Measurements from ENCODE around the gene MGMT.

MGMT gene

GRCh38 chr10:129766611-129767550 lies 299.8 kb downstream of the MGMT start:
- no peak for DNase-seq

DNA sequence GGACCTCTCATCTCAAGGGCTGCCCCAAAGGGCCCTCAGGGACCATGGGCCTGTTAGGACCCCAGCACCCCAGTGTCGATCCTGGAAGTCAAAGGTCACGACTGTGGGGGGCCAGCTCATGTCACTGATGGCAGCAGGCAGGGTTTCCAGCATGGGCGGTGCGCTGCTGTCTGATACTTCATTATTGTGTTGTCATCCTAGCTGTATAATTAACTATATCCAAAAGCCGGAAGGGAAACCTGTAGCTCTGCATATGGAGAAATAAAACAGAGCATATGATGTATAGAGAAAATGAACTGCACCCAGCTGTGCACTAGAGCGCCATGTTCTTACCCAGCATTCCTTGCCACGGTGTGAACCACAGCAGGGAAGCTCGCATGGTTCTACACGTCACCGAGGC lies 300.7 kb downstream of the MGMT start:
- DNase-seq = no peak

DNA sequence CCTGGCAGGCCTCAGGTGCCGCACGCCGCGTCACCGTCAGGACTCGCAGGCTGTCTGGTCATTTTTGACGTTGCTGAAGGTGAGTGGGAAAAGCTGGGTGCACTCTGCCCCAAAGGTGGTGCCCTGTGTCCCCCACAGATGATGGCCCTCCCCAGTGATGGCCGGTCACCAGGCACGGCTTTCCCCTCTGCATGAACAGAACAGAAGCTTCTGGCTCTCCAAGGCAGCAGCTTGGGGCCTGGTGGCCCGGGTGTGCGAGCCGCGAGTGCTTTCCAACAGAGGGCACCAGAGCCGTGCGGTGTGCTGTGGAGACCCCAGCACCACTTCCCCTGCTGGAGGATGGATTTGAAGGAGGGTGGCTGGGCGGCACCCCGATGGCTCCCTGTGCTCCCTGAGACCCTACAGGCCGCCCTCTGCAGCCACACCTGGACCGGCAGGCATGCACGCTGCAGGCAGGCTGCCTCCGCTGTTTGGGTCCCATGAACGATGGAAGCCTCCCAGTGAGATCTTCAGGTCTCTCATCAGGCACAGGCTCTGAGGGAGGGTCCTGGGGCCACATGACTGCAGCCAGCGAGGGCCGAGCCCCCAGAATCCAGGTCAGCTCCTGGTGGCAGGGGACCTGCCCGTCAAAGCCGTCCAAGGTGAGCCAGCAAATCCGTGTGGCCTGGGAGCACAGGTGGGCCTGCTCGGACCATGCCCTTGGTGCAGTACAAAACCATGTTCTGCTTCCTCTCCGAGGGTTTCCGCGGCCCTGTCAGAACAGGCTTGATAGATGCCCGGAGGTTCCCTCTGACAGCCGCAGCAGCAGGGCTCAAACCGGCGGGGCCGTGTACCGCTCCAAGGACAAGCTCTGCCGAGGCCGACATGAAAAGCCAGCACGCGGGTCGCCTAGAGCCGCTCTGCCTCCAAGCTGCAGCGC lies 301.7 kb downstream of the MGMT start:
- no peak for DNase-seq

- no peak for DNase-seq
Observed at GRCh38 chr10:129769381-129770116, 302.5 kb downstream of the MGMT start.

DNA sequence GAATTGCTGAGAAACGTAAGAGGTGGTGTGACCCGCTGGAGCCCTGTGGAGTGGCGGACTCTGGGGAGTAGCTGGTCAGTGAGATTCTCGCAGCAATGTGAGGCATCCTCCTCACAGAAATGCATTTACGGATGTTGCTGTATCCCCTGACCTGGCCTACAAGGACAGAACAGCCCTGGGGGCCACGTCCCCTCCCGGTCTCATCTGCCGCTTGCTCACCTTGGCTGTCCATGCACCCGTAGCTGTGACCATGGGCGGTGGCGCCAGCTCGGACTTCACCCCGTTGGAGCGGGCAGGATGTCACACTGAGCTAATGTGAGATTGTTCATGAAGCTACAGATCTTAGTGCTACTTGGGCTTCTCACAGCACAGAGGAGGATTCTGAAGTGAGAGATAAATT lies 303.2 kb downstream of the MGMT start:
- no peak for DNase-seq

GRCh38 chr10:129771024-129771423 lies 304.0 kb downstream of the MGMT start:
- DNase-seq = no peak

- DNase-seq = no peak
Observed at GRCh38 chr10:129771576-129771975, 304.5 kb downstream of the MGMT start.

DNA sequence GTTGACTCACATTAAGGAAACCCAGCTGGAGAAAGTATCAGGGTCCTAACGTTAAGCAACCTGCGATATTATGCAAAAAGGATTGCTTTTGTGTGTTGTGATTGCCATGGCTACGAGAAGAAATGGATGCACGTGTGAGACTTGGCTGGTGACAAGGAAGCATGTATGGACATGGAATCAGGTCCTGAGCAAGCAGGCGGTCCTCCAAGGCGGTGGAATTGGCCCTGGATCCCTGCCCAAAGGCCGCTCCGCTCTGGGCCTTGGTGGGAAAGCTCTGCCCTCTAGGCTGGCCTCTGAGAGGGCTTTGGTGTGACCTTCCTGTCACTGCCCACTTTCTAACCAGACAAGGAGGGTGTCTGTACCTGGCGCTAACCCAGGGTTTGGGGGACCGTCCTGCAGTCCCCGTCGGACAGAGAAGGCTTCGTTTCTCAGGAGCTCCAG lies 305.0 kb downstream of the MGMT start:
- DNase-seq = no peak

- no peak for DNase-seq
Observed at GRCh38 chr10:129772468-129773358, 305.7 kb downstream of the MGMT start.

GRCh38 chr10:129773359-129773990 lies 306.4 kb downstream of the MGMT start:
- no peak for DNase-seq

- DNase-seq = no peak
Observed at GRCh38 chr10:129774082-129774735, 307.2 kb downstream of the MGMT start.

DNA sequence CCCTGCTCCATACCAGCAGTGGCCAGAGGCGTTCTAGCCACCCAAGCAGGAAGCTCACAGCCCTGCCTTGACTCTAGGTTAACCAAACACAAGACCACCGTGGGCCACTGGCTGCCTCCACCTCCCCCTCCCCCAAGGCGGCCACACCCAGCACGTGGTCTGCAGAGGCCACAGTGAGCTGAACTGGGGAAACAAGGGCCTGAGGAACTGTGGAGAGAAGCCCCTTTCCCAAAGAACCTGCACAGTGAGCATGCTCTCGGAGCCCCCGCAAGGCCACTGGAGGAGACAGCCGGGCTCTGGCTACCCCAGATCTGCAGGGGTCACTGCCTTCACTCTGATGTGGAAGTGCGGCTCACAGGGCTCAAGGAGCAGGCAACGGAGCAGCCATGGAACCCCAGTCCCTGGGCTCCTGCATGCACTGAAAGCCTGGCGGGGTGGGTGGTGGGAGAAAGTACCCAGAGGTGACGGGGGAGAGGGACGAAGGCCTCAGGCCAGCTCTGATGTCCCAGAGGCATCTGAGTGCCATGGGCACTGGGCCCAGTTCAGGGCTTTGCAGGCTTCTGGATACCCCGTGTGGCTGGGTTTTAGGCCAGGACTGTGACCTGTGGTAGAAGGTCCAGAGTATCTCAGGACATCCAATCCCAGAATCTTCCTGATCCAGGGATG lies 307.8 kb downstream of the MGMT start:
- no peak for DNase-seq

DNA sequence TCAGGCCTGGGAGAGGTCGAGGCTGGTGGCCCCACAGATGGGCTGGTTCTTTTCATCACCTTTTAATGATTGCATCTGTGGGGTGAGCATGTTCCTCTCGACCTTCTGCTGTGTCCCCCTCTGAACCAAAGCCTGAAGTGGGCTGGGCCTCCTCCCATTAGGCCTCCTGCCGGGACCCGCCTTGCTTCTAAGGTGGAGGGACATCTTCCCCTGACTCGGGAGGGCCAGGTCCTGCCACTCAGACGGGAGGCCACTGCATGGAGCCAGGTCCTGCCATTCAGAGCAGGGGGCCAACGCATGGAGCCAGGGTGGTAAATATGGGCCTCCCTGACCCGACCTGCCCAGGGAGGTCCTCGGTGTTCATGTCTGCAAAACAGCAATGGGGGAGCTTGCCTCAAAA lies 308.6 kb downstream of the MGMT start:
- DNase-seq = no peak

DNA sequence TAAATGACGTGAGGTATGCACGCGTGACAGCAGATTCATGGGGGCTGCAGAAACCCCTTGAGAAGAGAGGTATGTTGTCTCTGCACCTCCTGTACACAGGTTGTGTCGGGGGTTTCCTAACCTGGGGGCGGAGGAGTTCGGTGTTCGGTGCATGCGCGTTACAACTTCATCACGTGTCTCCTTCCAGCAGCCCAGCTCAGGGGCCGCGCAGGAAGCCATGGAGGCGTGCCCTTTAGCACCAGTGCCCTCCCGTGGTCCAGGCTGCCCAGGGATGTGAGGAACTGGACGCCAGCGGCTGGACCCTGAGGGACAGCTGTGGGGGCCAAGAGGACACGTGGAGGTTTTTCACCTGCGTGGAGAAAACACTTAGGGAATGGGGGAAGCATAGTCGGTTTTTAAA lies 310.6 kb downstream of the MGMT start:
- no peak for DNase-seq

GRCh38 chr10:129778571-129778970 lies 311.5 kb downstream of the MGMT start:
- no peak for DNase-seq

- no peak for DNase-seq
Observed at GRCh38 chr10:129779126-129780111, 312.4 kb downstream of the MGMT start.

- DNase-seq = no peak
Observed at GRCh38 chr10:129780198-129780597, 313.2 kb downstream of the MGMT start.

DNA sequence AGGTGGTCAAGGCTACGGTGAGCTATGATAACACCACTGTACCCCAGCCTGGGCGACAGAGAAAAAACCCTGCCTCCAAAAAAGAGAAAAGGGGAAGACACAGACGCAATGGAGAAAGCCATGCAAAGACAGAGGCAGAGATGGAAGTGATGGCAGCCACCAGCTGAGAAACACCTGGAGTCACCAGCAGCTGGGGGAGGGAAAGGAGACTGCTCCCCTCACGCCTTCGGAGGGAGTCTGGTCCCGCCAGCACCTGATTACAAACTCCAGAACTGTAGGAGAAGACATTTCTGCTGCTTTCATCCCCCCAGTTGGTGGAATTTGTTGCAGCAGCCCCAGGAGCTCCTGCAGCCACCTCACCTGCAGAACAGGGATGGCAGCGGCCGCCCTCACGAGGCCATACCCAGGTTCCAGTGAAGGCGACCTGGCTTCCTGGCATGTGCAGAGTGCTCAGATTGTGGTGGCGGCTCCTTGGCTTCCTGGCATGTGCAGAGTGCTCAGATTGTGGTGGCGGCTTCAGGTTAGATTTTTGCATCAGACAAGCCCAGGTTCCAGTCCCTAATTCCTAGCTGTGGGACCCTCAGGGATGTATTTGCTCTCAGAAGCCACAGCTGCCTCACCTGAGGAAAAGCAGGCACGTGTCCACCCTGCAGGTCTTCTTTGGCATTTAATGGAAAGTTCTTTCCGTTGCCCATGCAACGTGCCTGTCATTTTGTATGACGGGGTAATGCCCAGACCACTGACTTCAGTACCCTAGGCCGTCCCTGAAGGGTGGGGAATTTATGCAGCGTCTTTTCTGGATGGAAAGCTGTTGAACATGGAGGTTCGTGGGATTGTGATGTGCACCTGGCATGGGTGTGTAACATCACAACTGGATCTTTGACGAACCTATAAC lies 314.1 kb downstream of the MGMT start:
- no peak for DNase-seq

Measured in CD4-positive, alpha-beta T cell treated with Interleukin-17A for 1 hour (primary cell).